ENCODE data around the gene DYRK4. TPM values are rescaled to one million over a fixed set of nuclear protein-coding genes. Genes with fewer than 3 reads are reported as not detected.

Gene DYRK4
- total RNA-seq, 1 donor, result 34.2 TPM

DNA sequence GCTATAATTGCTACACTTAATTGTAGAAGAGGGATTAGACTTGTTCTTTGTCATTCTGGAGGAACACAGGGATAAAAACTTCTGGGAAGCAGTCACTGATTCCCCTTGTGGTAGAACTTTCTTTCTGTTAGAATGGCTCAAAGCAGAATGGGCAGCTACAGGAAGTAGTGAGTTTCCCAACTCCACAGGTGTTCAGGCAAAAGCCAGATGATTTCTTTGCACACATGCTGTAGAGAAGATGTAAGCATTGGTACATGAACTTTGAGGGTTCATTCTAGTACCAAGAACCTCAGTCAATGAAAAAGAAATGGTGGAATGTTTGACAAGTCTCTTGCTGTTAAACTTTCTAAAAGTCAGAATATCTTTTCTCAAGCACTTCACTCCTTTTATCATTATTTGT, 91.2 kb downstream of the DYRK4 start:
- no peak overlapping the region for H3K4me3 ChIP-seq (ENCODE audit: low read depth, low read length)
- DNase-seq (ENCODE audit: low read depth), result no peak
- TF ChIP-seq CTCF (IDR thresholded peaks at IDR 0.05; ENCODE audit: insufficient read depth, low read length), result no peak

- H3K4me3 ChIP-seq (ENCODE audit: low read depth, low read length), result no peak overlapping the region
- no peak for TF ChIP-seq CTCF (IDR thresholded peaks at IDR 0.05; ENCODE audit: insufficient read depth, low read length)
- DNase-seq (ENCODE audit: low read depth), result no peak
Measured at GRCh38 chr12:4653691-4654090, 91.7 kb downstream of the DYRK4 start.

Other genes with a start within 250 kb of the DYRK4 start
- gene TIGAR, start 241.0 kb upstream of the DYRK4 start, total RNA-seq (ENCODE audit: low replicate concordance), result 11.5 and 20.4 TPM in 2 replicates
- not detected in 2 replicates for gene FGF23, start 182.5 kb upstream of the DYRK4 start, total RNA-seq (ENCODE audit: low replicate concordance)
- not detected in 2 replicates for gene FGF6, start 116.4 kb upstream of the DYRK4 start, total RNA-seq (ENCODE audit: low replicate concordance)
- gene RAD51AP1, start 23.3 kb upstream of the DYRK4 start, total RNA-seq (ENCODE audit: low replicate concordance), result 2.9 and 35.2 TPM in 2 replicates
- 0.81 and 4.9 TPM in 2 replicates for gene AKAP3, start 86.8 kb downstream of the DYRK4 start, total RNA-seq (ENCODE audit: low replicate concordance)
- gene NDUFA9, start 86.9 kb downstream of the DYRK4 start, total RNA-seq (ENCODE audit: low replicate concordance), result 57.7 and 80.9 TPM in 2 replicates
- gene GALNT8, start 158.2 kb downstream of the DYRK4 start, total RNA-seq (ENCODE audit: low replicate concordance), result 0.90 TPM in 1 of 2 replicates, not detected in the other